Fibroblast of pulmonary artery (primary cell): Measurements from ENCODE around the gene EIF1.
"Not testable (repeated sequence)": the region's sequence is repeated elsewhere in the genome, so short reads cannot be mapped to it uniquely, and the experiment has no call there.

ENCODE experiments used
- DNase-seq: peaks from one replicate; pipeline ENCODE4 v3.0.0-alpha.2; 2010; ENCODE audit warnings: low read depth
- H3K4me3 ChIP-seq: replicated peaks from 2 replicates; pipeline ENCODE4 v1.5.1; 2011; ENCODE audit warnings: low read depth, mild to moderate bottlenecking, control low read depth, low read length, moderate library complexity
- TF ChIP-seq, protein P1 (sequence below): IDR thresholded peaks from 2 replicates; pipeline ENCODE4 v1.5.1; 2011; ENCODE audit warnings: mild to moderate bottlenecking, control low read depth, low read length, inconsistent platforms; ENCODE audit errors: missing control alignments

Gene EIF1

GRCh38 chr17:41688641-41689496 is at the start of gene EIF1:
Gene EIF1, plus strand, starts transcription at chr17:41688885. Its CDS starts 154 bp downstream, at chr17:41689039.
- peak; percentile 100 for DNase-seq
- H3K4me3 ChIP-seq: peak within 1 kb of the TSS; percentile 82
- TF ChIP-seq, protein P1, sequence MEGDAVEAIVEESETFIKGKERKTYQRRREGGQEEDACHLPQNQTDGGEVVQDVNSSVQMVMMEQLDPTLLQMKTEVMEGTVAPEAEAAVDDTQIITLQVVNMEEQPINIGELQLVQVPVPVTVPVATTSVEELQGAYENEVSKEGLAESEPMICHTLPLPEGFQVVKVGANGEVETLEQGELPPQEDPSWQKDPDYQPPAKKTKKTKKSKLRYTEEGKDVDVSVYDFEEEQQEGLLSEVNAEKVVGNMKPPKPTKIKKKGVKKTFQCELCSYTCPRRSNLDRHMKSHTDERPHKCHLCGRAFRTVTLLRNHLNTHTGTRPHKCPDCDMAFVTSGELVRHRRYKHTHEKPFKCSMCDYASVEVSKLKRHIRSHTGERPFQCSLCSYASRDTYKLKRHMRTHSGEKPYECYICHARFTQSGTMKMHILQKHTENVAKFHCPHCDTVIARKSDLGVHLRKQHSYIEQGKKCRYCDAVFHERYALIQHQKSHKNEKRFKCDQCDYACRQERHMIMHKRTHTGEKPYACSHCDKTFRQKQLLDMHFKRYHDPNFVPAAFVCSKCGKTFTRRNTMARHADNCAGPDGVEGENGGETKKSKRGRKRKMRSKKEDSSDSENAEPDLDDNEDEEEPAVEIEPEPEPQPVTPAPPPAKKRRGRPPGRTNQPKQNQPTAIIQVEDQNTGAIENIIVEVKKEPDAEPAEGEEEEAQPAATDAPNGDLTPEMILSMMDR: no peak

DNA sequence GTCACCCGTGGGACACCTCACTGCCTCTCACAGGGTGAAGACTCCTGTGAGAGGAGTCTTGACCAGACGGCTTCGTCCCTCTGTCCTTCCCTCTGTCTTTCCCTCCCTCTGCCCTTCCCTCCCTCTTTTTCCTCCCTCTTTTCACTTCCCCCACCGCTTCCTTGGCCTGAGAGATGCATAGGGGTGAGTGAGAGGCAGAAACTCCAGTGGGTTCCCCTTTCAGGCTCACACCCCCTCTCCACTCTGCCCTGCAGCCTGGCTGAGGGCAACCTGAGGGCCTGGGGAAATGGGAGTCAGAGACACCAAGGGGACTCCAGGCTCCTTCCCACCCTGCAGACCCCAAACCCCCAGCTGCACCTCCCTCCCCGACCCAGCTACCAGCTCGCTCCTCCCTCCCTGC is 49.7 kb upstream of the EIF1 start:
- H3K4me3 ChIP-seq: no peak overlapping the region
- TF ChIP-seq, protein P1: no peak
- DNase-seq: no peak

GRCh38 chr17:41639492-41640473 is 48.9 kb upstream of the EIF1 start:
- peak; percentile 40 for DNase-seq
- no peak overlapping the region for H3K4me3 ChIP-seq
- TF ChIP-seq, protein P1: no peak

DNA sequence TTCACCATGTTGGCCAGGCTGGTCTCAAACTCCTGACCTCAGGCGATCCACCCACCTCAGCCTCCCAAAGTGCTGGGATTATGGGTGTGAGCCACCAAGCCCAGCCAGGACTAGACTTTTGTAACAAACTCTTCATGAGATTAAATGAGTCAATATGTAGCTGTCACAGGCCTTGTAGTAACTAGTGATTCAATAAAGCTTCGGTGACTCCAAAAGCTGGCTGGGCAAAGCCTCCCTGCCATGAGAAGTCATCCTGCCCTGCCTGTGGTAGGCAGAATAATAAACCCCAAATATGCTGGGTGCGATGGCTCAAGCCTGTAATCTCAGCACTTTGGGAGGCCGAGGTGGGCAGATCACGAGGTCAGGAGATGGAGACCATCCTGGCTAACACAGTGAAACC is 48.1 kb upstream of the EIF1 start:
- not testable (repeated sequence) for DNase-seq, H3K4me3 ChIP-seq

GRCh38 chr17:41642252-41643156 is 46.2 kb upstream of the EIF1 start:
- TF ChIP-seq, protein P1: no peak
- no peak for DNase-seq
- H3K4me3 ChIP-seq: no peak overlapping the region

- no peak for DNase-seq
- H3K4me3 ChIP-seq: no peak overlapping the region
- TF ChIP-seq, protein P1: no peak
Observed at GRCh38 chr17:41647038-41647813, 41.5 kb upstream of the EIF1 start.
